ENCODE measurements around the gene CAMTA1. TPM values are rescaled to one million over a fixed set of nuclear protein-coding genes. Genes with fewer than 3 reads are reported as not detected.

The CAMTA1 gene
- polyA plus RNA-seq, 1 experiment = 23.1 TPM

DNA sequence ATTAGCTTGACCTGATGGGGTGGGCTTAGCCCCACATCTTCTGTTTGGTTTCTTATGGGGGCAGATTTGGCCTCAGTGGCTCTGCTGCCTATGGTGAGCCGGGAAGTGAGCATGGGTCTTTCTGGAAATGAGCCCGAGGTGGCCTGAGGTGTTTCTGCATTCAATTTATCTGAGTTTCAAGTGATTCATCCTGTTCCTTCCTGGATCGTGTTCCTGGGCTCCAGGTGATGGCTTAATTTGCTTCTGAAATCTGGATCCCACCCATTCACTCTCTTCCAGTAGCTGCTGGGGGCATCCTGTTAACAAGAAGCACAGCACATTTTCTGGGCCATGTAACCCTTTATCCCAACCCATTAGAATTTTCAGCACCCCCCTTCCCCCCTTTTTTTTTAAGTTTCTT is 324.6 kb downstream of the CAMTA1 start:
- ChIA-PET CTCF (no interaction called here), POLR2A (no interaction called here)
- Histone ChIP-seq H3K4me3 (ENCODE audit: low read depth, low read length) (no peak overlapping the region), H3K36me3 (ENCODE audit: control insufficient read depth, insufficient read depth, low read length) (no peaks in the 10 kb centered on the region), H3K27me3 (ENCODE audit: control insufficient read depth, insufficient read depth, low read length) (no peaks in the 10 kb centered on the region)
- DNase-seq (ENCODE audit: low read depth) = no peak
- TF ChIP-seq CTCF (IDR thresholded peaks at IDR 0.05; ENCODE audit: insufficient read depth, low read depth, low read length) = no peak

DNA sequence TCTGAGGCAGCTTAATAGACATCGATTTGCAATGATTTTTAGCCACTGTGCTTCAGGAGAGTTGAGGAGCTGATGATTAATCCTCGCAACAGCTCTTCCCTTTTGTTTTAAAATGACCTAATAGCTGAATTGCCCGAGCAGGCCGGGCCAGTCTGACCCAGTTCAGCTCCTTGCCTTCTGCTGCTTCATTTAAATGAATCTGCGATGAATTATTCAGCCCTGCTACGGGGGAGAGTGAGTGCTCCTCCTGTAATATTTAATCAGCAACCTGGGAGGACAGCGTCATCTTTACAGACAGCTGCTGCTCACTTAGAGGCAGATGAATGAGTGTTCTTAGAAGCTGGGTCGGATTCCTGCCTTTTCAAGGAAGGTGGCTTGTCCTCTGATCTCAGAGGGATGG is 325.1 kb downstream of the CAMTA1 start:
- Histone ChIP-seq H3K36me3 (ENCODE audit: control insufficient read depth, insufficient read depth, low read length) (no peaks in the 10 kb centered on the region), H3K27me3 (ENCODE audit: control insufficient read depth, insufficient read depth, low read length) (no peaks in the 10 kb centered on the region), H3K4me3 (ENCODE audit: low read depth, low read length) (no peak overlapping the region)
- POLR2A ChIA-PET = no interaction called here
- no peak for DNase-seq (ENCODE audit: low read depth)
- CTCF ChIA-PET = interaction anchor here (1.6 kb wide), 1 partner anchor 8 kb away, joined by 3 read pairs; no protein-coding TSS in a partner anchor
- TF ChIP-seq CTCF (IDR thresholded peaks at IDR 0.05; ENCODE audit: insufficient read depth, low read depth, low read length) = no peak

- H3K27me3 ChIP-seq (ENCODE audit: control insufficient read depth, insufficient read depth, low read length) = no peaks in the 10 kb centered on the region
- no peaks in the 10 kb centered on the region for H3K36me3 ChIP-seq (ENCODE audit: control insufficient read depth, insufficient read depth, low read length)
- ChIA-PET POLR2A (no interaction called here), CTCF (interaction anchor here (0.6 to 1.6 kb wide), 2 partner anchors 10 to 17 kb away, joined by 3 read pairs; no protein-coding TSS in a partner anchor)
- no peak for TF ChIP-seq CTCF (IDR thresholded peaks at IDR 0.05; ENCODE audit: insufficient read depth, low read depth, low read length)
- no peak overlapping the region for H3K4me3 ChIP-seq (ENCODE audit: low read depth, low read length)
- no peak for DNase-seq (ENCODE audit: low read depth)
These were observed 326.6 kb downstream of the CAMTA1 start for GRCh38 chr1:7111853-7112252.

- POLR2A ChIA-PET = no interaction called here
- CTCF ChIA-PET = no interaction called here
- TF ChIP-seq CTCF (IDR thresholded peaks at IDR 0.05; ENCODE audit: insufficient read depth, low read depth, low read length) = no peak
These were observed 327.9 kb downstream of the CAMTA1 start for GRCh38 chr1:7113136-7113535.

GRCh38 chr1:7113822-7114221 is 328.6 kb downstream of the CAMTA1 start:
- ChIA-PET CTCF (no interaction called here), POLR2A (no interaction called here)
- no peak for DNase-seq (ENCODE audit: low read depth)
- no peak for TF ChIP-seq CTCF (IDR thresholded peaks at IDR 0.05; ENCODE audit: insufficient read depth, low read depth, low read length)
- H3K4me3 ChIP-seq (ENCODE audit: low read depth, low read length) = no peak overlapping the region
- H3K36me3 ChIP-seq (ENCODE audit: control insufficient read depth, insufficient read depth, low read length) = no peaks in the 10 kb centered on the region
- no peaks in the 10 kb centered on the region for H3K27me3 ChIP-seq (ENCODE audit: control insufficient read depth, insufficient read depth, low read length)

More at GRCh38 chr1:7113136-7113535, 327.9 kb downstream of the CAMTA1 start:
- Histone ChIP-seq H3K27me3 (ENCODE audit: control insufficient read depth, insufficient read depth, low read length) (no peaks in the 10 kb centered on the region), H3K36me3 (ENCODE audit: control insufficient read depth, insufficient read depth, low read length) (no peaks in the 10 kb centered on the region), H3K4me3 (ENCODE audit: low read depth, low read length) (no peak overlapping the region)
- no peak for DNase-seq (ENCODE audit: low read depth)
